GM19240 (cell line): ENCODE data around the gene FLT1.

Experiments used
- DNase-seq: peaks from one replicate; pipeline ENCODE4 v3.0.0; 2011; ENCODE audit warnings: low spot score; ENCODE audit not compliant: insufficient read length

The FLT1 gene

GRCh38 chr13:28394422-28394821 is 100.5 kb downstream of the FLT1 start:
- no peak for DNase-seq

- DNase-seq: no peak
These were observed 101.9 kb downstream of the FLT1 start for GRCh38 chr13:28392896-28393505.

- no peak for DNase-seq
These were observed 102.5 kb downstream of the FLT1 start for GRCh38 chr13:28392428-28392827.

GRCh38 chr13:28387740-28388501 is 107.0 kb downstream of the FLT1 start:
- no peak for DNase-seq

GRCh38 chr13:28385362-28385761 is 109.6 kb downstream of the FLT1 start:
- DNase-seq: no peak

GRCh38 chr13:28384789-28385188 is 110.1 kb downstream of the FLT1 start:
- DNase-seq: no peak

GRCh38 chr13:28380319-28380718 is 114.6 kb downstream of the FLT1 start:
- DNase-seq: no peak

GRCh38 chr13:28379371-28380083 is 115.4 kb downstream of the FLT1 start:
- no peak for DNase-seq

- no peak for DNase-seq
These were observed 118.3 kb downstream of the FLT1 start for GRCh38 chr13:28376604-28377003.

GRCh38 chr13:28375250-28375930 is 119.5 kb downstream of the FLT1 start:
- no peak for DNase-seq

GRCh38 chr13:28373810-28374209 is 121.1 kb downstream of the FLT1 start:
- DNase-seq: no peak

GRCh38 chr13:28370448-28370847 is 124.5 kb downstream of the FLT1 start:
- DNase-seq: no peak

- DNase-seq: no peak
These were observed 136.2 kb downstream of the FLT1 start for GRCh38 chr13:28358708-28359107.

- DNase-seq: no peak
These were observed 137.0 kb downstream of the FLT1 start for GRCh38 chr13:28357911-28358433.

- no peak for DNase-seq
These were observed 137.6 kb downstream of the FLT1 start for GRCh38 chr13:28357247-28357825.

GRCh38 chr13:28356561-28357021 is 138.3 kb downstream of the FLT1 start:
- no peak for DNase-seq

GRCh38 chr13:28355822-28356371 is 139.0 kb downstream of the FLT1 start:
- no peak for DNase-seq

- no peak for DNase-seq
These were observed 139.7 kb downstream of the FLT1 start for GRCh38 chr13:28355046-28355821.

GRCh38 chr13:28353679-28354078 is 141.2 kb downstream of the FLT1 start:
- no peak for DNase-seq
